HG03469 (cell line): Measurements from ENCODE around the gene RSF1.
"Not testable (repeated sequence)": the region's sequence is repeated elsewhere in the genome, so short reads cannot be mapped to it uniquely, and the experiment has no call there.

Experiments used
- ATAC-seq: cut with Tn5 transposase; IDR thresholded peaks from one replicate; pipeline ENCODE4 v1.9.1; 2021; ENCODE audit warnings: mild to moderate bottlenecking, moderate library complexity, moderate number of reproducible peaks; ENCODE audit not compliant: unreplicated experiment

Gene RSF1

GRCh38 chr11:77633926-77634325 is 186.6 kb downstream of the RSF1 start:
- ATAC-seq = not testable (repeated sequence)

DNA sequence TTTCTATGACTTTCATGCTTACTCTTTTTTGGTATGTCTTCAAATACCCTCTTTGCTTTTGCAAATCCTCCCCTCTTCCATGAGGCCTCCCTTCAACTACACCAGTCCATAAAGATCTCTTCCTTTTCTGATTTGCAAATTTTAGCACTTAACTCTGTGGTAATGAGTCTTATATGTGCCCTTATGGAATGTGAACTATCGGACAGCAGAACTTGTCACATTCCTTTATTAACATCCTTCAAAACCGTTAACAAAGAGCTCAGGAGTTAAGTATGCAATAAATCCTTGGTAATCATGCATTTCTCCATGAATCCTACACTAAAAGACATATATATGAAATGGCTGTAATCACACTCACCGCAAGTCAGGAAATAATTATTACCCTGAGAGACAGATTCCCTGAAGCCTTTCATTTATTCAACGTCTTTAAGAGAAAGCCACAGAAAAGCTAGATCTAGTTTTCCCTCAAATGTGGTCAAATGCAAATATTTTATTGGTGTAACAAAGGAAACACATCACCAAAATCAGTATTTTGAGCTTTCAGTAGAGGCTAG is 190.3 kb downstream of the RSF1 start:
- no peak for ATAC-seq

DNA sequence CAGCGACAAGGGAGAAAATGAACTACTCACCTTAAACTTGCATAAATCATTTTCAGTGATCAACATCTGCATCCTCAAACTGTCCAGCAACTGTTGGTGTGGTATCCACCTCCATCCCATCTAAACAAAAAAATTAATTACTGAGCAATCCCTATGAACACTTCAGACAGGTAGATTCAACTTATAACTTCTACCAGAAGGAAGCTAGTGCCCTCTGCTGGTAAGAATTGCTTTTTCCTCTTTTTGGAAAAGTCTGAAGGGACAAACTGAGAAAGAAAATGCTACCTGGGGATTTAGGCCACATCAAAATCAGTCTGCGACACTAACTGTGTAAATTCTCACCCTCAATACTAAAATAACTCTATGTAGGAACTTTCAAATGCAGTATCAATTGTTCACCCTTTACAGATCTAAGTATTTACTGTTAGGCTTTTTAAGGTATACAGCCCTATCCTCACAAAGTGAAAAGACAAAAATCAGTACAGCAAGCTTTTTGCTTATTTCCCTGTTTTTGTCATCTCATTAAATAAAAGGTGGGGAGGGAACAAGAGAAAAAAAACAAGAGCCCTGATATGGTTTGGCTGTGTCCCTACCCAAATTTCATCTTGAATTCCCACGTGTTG is 200.8 kb downstream of the RSF1 start:
- ATAC-seq = no peak

- no peak for ATAC-seq
These were observed 202.6 kb downstream of the RSF1 start for GRCh38 chr11:77617892-77618291.

DNA sequence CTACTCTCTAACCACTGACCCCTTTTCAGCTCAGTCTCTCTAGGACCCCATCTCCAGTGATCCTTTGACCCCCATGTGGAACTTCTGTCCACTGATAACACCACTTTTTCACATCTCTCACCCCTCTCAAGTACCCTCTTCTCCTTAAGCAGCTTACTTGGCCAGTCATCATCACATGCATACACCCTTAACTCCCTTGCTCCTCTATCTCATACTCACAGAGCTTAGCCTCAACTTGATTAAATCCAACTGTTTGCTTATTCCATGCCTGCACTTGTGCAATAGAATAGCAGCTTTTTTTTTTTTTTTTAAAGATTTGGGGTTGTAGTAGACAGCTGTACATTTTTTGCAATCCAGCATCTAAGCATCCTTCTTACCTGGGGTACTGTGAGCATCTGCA is 208.6 kb downstream of the RSF1 start:
- ATAC-seq = no peak
